Mucosa of descending colon (tissue), 3 donors: ENCODE measurements around the gene BRSK1. TPM values are rescaled to one million over a fixed set of nuclear protein-coding genes. Genes with fewer than 3 reads are reported as not detected.

Source experiments
- ATAC-seq: fragments of 200-7000 bp; cut with Tn5 transposase; one replicate; pipeline ENCODE4 v1.9.1; 2020; ENCODE audit warnings: mild to moderate bottlenecking, moderate library complexity
- DNase-seq, 3 donors: peaks; one replicate each; pipeline ENCODE4 v3.0.0-alpha.2; 2020
- H3K36me3 ChIP-seq: fragments of 200-600 bp; one replicate; pipeline ENCODE4 v1.8.0; 2021; ENCODE audit warnings: low read depth, mild to moderate bottlenecking
- H3K4me1 ChIP-seq: fragments of 200-600 bp; one replicate; pipeline ENCODE4 v1.8.0; 2021; ENCODE audit warnings: low read depth, mild to moderate bottlenecking
- H3K4me3 ChIP-seq: fragments of 200-600 bp; one replicate; pipeline ENCODE4 v1.8.0; 2021; ENCODE audit warnings: mild to moderate bottlenecking
- H3K9me3 ChIP-seq: fragments of 200-600 bp; one replicate; pipeline ENCODE4 v1.8.0; 2021; ENCODE audit warnings: mild to moderate bottlenecking
- CTCF ChIP-seq: fragments of 200-600 bp; IDR thresholded peaks from one replicate; pipeline ENCODE4 v1.8.0; 2022; ENCODE audit warnings: antibody characterized with exemption, mild to moderate bottlenecking
- intact Hi-C, 2 donors: fragments of 100-400 bp; cut with DNase I in 1 of 2; cut with micrococcal nuclease in 1 of 2; formaldehyde crosslinking; loops; one replicate each; pipeline versions ENCODE4 v1.11.0 to v1.11.1; 2022; cut with DNase I, micrococcal nuclease
- long read RNA-seq, 2 donors: library from polyadenylated mRNA; unstranded; transcript quantifications; one replicate each; pipeline ENCODE4 v2.0.0, GENCODE V29; 2019 to 2021
- total RNA-seq, 3 donors: library from RNA; stranded (reverse); fragmentation: NEBNext Ultra II Directional in 2 of 3; extraction: Animal tissue kit (Norgen Biotek cat#: 25700) in 2 of 3; gene quantifications; one replicate each; pipeline versions ENCODE4 v1.2.1 to v1.2.4, GENCODE V29; 2021 to 2023
- donor health status: DM: no; HTN: no; CAD: no; lungs with moderate emphysema.
- donor health status: DM: no; HTN: no; CAD: no.
- donor health status: DM: no; HTN: yes; CAD: no.

Gene BRSK1
- 10 to 100 TPM in 1 of 3 donors, 1 to 10 TPM in 2; 1.6 to 18.1 (median 1.9) TPM for total RNA-seq
- long read RNA-seq, donor 1, partial matches to known transcripts, result 0 of 15 reads
- long read RNA-seq, donor 1, other reads (novel, unspliced or antisense), result 15 of 15 reads
- long read RNA-seq, donor 2, result 0 reads

- intact Hi-C loops, result no loop called here
- ATAC-seq, result no peak
- DNase-seq, result peak in 1 of 3 donors; percentile 47
- no peak for TF ChIP-seq CTCF
- no peaks in the 10 kb centered on the region for H3K9me3 ChIP-seq
- H3K4me3 ChIP-seq, result no peak within 1 kb of the TSS
- no peaks in the 10 kb centered on the region for H3K36me3 ChIP-seq
- peaks cover 11% of the 10 kb centered on the region for H3K4me1 ChIP-seq
These were observed at the start of gene BRSK1 for GRCh38 chr19:55283548-55284377. Gene BRSK1, plus strand, starts transcription at chr19:55283997. Its CDS starts 446 bp downstream, at chr19:55284443.

- Histone ChIP-seq H3K4me1 (no peaks in the 10 kb centered on the region), H3K9me3 (no peaks in the 10 kb centered on the region), H3K36me3 (peaks cover 13% of the 10 kb centered on the region), H3K4me3 (no peak overlapping the region)
- intact Hi-C loops, result no loop called here
- no peak for DNase-seq
- no peak for ATAC-seq
- TF ChIP-seq CTCF, result no peak
These were observed 45.8 kb upstream of the BRSK1 start for GRCh38 chr19:55238030-55238429.

- H3K36me3 ChIP-seq, result peaks cover 13% of the 10 kb centered on the region
- intact Hi-C loops, result no loop called here
These were observed 44.8 kb upstream of the BRSK1 start for GRCh38 chr19:55239004-55239403.

GRCh38 chr19:55240713-55241020 is 43.1 kb upstream of the BRSK1 start:
- no peak overlapping the region for H3K4me3 ChIP-seq
- no peak for ATAC-seq
- no peaks in the 10 kb centered on the region for H3K4me1 ChIP-seq
- no peak for DNase-seq
- no peaks in the 10 kb centered on the region for H3K9me3 ChIP-seq
- H3K36me3 ChIP-seq, result peaks cover 17% of the 10 kb centered on the region
- no peak for TF ChIP-seq CTCF
- intact Hi-C loops, result no loop called here

More at GRCh38 chr19:55239004-55239403, 44.8 kb upstream of the BRSK1 start:
- no peak for DNase-seq
- no peak overlapping the region for H3K4me3 ChIP-seq
- no peak for ATAC-seq
- no peak for TF ChIP-seq CTCF
- no peaks in the 10 kb centered on the region for H3K4me1 ChIP-seq
- no peaks in the 10 kb centered on the region for H3K9me3 ChIP-seq

- no peaks in the 10 kb centered on the region for H3K9me3 ChIP-seq
- intact Hi-C loops, result no loop called here
- no peak for TF ChIP-seq CTCF
- H3K4me1 ChIP-seq, result no peaks in the 10 kb centered on the region
- no peak overlapping the region for H3K4me3 ChIP-seq
- ATAC-seq, result no peak
- peak in 2 of 3 donors; percentile 23 to 52 for DNase-seq
- H3K36me3 ChIP-seq, result peaks cover 17% of the 10 kb centered on the region
These were observed 42.5 kb upstream of the BRSK1 start for GRCh38 chr19:55241143-55241934.
